SU-DHL-6 (cell line): Measurements from ENCODE around the gene ERMN.

ENCODE experiments used
- H2AFZ ChIP-seq: fragments of 200-600 bp; sonication (generic); 2 replicates; pipeline ENCODE4 v1.6.1; 2014; ENCODE audit warnings: low read depth, mild to moderate bottlenecking, moderate library complexity, mixed read lengths, antibody characterized with exemption, low read length; ENCODE audit not compliant: severe bottlenecking
- H3F3A ChIP-seq: fragments of 200-600 bp; shearing (Covaris generic); 2 replicates; pipeline ENCODE4 v1.6.0; 2016; ENCODE audit warnings: antibody characterized with exemption, mild to moderate bottlenecking; ENCODE audit not compliant: insufficient read depth
- H3K27ac ChIP-seq: fragments of 200-600 bp; sonication (generic); 2 replicates; pipeline ENCODE4 v1.5.1; 2016; ENCODE audit warnings: low read depth, mild to moderate bottlenecking, low read length, moderate library complexity, mixed read lengths
- H3K27me3 ChIP-seq: fragments of 200-600 bp; sonication (generic), shearing (Covaris generic); 2 replicates; pipeline ENCODE4 v1.6.0; 2014; ENCODE audit warnings: mild to moderate bottlenecking, low read length
- H3K36me3 ChIP-seq: fragments of 200-600 bp; sonication (generic); 2 replicates; pipeline ENCODE4 v1.6.1; 2014; ENCODE audit warnings: mild to moderate bottlenecking, low read length, mixed read lengths
- H3K4me2 ChIP-seq: fragments of 300-600, 200-600 bp; shearing (Covaris generic), sonication (generic); 2 replicates; pipeline ENCODE4 v1.6.0; 2014; ENCODE audit warnings: low read length, low read depth, mild to moderate bottlenecking; ENCODE audit not compliant: poor library complexity, severe bottlenecking
- H3K4me3 ChIP-seq: fragments of 200-600 bp; sonication (generic); 2 replicates; pipeline ENCODE4 v1.5.1; 2014; ENCODE audit warnings: antibody characterized with exemption, low read length, mild to moderate bottlenecking, mixed read lengths; ENCODE audit not compliant: insufficient read depth, poor library complexity, severe bottlenecking
- H3K79me2 ChIP-seq: fragments of 200-600 bp; sonication (generic); 2 replicates; pipeline ENCODE4 v1.6.1; 2014; ENCODE audit warnings: mild to moderate bottlenecking, low read length, moderate library complexity; ENCODE audit not compliant: insufficient read depth
- H3K9ac ChIP-seq: fragments of 200-600 bp; sonication (generic); 2 replicates; pipeline ENCODE4 v1.7.0; 2014; ENCODE audit warnings: mild to moderate bottlenecking, low read length
- H3K9me2 ChIP-seq: fragments of 200-600 bp; sonication (generic); replicated peaks from 2 replicates; pipeline ENCODE4 v1.6.1; 2014; ENCODE audit warnings: low read length; ENCODE audit not compliant: insufficient read depth
- H3K9me3 ChIP-seq: fragments of 200-600 bp; sonication (generic); 2 replicates; pipeline ENCODE4 v1.6.1; 2014; ENCODE audit warnings: low read length, mixed read lengths; ENCODE audit not compliant: insufficient read depth
- H4K20me1 ChIP-seq: fragments of 200-600 bp; sonication (generic); 2 replicates; pipeline ENCODE4 v1.6.1; 2014; ENCODE audit warnings: low read depth, mild to moderate bottlenecking, antibody characterized with exemption, low read length, moderate library complexity, mixed read lengths
- EZH2phosphoT487 ChIP-seq: fragments of 200-600 bp; sonication (generic), shearing (Covaris generic); conservative IDR thresholded peaks from 2 replicates; pipeline ENCODE4 v1.6.1; 2018; ENCODE audit warnings: mild to moderate bottlenecking, antibody characterized with exemption, low read length, moderate library complexity, mixed read lengths
- TF ChIP-seq, protein P1 (sequence below): fragments of 200-600 bp; sonication (generic); IDR thresholded peaks from one replicate; pipeline ENCODE4 v1.5.1; 2017; ENCODE audit warnings: antibody characterized with exemption, mild to moderate bottlenecking, low read length, moderate library complexity; ENCODE audit not compliant: insufficient read depth, poor library complexity, severe bottlenecking

The ERMN gene

DNA sequence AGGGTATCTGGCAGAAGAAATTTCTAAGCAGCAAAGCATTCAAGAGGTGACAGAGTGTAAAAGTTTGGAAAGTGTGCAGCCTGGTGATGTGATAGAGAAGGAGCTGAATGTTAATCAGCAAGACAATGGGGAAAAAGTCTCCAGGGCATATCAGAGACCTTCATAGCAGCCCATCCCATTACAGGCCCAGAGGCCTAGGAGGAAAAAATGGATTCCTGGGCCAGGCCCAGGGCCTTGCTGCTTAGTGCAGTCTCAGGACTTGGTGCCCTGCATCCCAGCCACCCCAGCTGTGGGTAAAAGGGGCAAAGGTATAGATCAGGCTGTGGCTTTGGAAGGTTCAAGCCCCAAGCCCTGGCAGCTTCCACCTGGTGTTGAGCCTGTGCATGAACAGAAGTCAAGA lies 35.9 kb upstream of the ERMN start:
- Histone ChIP-seq H3F3A (no peaks in the 10 kb centered on the region), H3K79me2 (no peaks in the 10 kb centered on the region), H3K4me3 (no peak overlapping the region)

DNA sequence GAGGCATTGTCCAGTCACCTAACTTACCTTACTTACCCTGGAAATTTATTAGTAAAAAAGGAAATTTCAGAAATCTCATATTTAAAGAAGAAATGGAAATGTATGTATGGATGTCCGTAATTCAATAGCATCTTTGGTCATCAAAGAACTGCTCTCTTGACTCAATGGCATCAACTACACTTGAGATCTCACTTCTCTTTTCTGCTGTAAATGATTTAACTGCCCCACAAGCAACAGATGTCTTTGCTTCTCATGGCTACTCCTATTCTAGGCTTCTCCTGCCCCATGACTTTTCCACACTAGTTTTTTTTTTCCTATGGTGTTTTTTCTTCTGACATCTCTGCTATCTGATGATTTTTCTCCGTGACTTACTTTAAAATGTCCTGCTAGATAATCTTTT lies 34.0 kb upstream of the ERMN start:
- TF ChIP-seq EZH2phosphoT487 = no peak
- TF ChIP-seq, protein P1, sequence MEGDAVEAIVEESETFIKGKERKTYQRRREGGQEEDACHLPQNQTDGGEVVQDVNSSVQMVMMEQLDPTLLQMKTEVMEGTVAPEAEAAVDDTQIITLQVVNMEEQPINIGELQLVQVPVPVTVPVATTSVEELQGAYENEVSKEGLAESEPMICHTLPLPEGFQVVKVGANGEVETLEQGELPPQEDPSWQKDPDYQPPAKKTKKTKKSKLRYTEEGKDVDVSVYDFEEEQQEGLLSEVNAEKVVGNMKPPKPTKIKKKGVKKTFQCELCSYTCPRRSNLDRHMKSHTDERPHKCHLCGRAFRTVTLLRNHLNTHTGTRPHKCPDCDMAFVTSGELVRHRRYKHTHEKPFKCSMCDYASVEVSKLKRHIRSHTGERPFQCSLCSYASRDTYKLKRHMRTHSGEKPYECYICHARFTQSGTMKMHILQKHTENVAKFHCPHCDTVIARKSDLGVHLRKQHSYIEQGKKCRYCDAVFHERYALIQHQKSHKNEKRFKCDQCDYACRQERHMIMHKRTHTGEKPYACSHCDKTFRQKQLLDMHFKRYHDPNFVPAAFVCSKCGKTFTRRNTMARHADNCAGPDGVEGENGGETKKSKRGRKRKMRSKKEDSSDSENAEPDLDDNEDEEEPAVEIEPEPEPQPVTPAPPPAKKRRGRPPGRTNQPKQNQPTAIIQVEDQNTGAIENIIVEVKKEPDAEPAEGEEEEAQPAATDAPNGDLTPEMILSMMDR = no peak
- Histone ChIP-seq H3K27ac (no peak overlapping the region), H3K4me2 (no peak overlapping the region), H3K27me3 (no peaks in the 10 kb centered on the region), H2AFZ (no peak overlapping the region), H3F3A (no peaks in the 10 kb centered on the region), H3K9me3 (peaks cover 13% of the 10 kb centered on the region; the same call in 1 of the 2 replicates), H3K9me2 (no peaks in the 10 kb centered on the region), H3K79me2 (no peaks in the 10 kb centered on the region), H4K20me1 (no peaks in the 10 kb centered on the region), H3K4me3 (no peak overlapping the region), H3K9ac (no peak overlapping the region), H3K36me3 (no peaks in the 10 kb centered on the region)

More for the DNA sequence above, 35.9 kb upstream of the ERMN start:
- no peak for TF ChIP-seq EZH2phosphoT487
- TF ChIP-seq, protein P1 = no peak
- no peaks in the 10 kb centered on the region for H3K36me3 ChIP-seq
- peaks cover 13% of the 10 kb centered on the region; the same call in 1 of the 2 replicates for H3K9me3 ChIP-seq
- no peak overlapping the region for H2AFZ ChIP-seq
- no peak overlapping the region for H3K27ac ChIP-seq
- no peaks in the 10 kb centered on the region for H3K27me3 ChIP-seq
- no peak overlapping the region for H3K4me2 ChIP-seq
- no peak overlapping the region for H3K9ac ChIP-seq
- no peaks in the 10 kb centered on the region for H4K20me1 ChIP-seq
- no peaks in the 10 kb centered on the region for H3K9me2 ChIP-seq

DNA sequence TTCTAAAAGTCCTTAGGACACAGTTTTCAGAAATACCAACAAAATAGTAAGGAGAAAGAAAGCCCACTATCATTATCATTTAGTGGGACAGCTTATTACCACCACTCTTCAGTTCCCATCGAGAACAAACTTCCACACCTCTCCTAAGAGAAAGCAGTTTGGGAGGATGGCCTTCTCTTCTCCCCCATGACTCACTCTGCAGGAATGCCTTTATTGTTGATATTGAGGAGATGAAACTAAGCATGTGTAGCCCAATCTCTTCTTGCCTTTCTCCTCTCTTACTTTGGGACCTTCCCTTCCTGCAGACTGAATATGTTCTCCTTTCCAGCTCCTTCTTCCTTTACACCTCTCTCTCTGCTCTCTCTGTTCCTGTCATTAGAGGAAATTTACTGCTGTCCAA lies 30.0 kb upstream of the ERMN start:
- Histone ChIP-seq H3K4me3 (no peak overlapping the region), H3K27ac (no peak overlapping the region), H3K4me2 (no peak overlapping the region), H3K27me3 (no peaks in the 10 kb centered on the region), H3K9ac (no peak overlapping the region), H3K9me2 (no peaks in the 10 kb centered on the region), H3F3A (no peaks in the 10 kb centered on the region), H3K36me3 (no peaks in the 10 kb centered on the region), H3K9me3 (no peaks in the 10 kb centered on the region), H2AFZ (no peak overlapping the region), H3K79me2 (no peaks in the 10 kb centered on the region), H4K20me1 (no peaks in the 10 kb centered on the region)
- TF ChIP-seq EZH2phosphoT487 = no peak
- TF ChIP-seq, protein P1 = no peak
